ENCODE results near the gene CD200R1.

Gene CD200R1

GRCh38 chr3:112976953-112977352, 2.0 kb upstream of the CD200R1 start:
- TF ChIP-seq CTCF (IDR thresholded peaks at IDR 0.05; ENCODE audit: low read length, missing control alignments) = no peak
- no peak overlapping the region for H3K4me3 ChIP-seq (replicated peaks; ENCODE audit: low read depth, low read length)
- no peak for DNase-seq (ENCODE audit: low read depth)

GRCh38 chr3:112976001-112976400, 1.1 kb upstream of the CD200R1 start:
- no peak overlapping the region for H3K4me3 ChIP-seq (replicated peaks; ENCODE audit: low read depth, low read length)
- TF ChIP-seq CTCF (IDR thresholded peaks at IDR 0.05; ENCODE audit: low read length, missing control alignments) = no peak
- no peak for DNase-seq (ENCODE audit: low read depth)

GRCh38 chr3:112974178-112974517, 755 bp downstream of the CD200R1 start:
- TF ChIP-seq CTCF (IDR thresholded peaks at IDR 0.05; ENCODE audit: low read length, missing control alignments) = no peak
- DNase-seq (ENCODE audit: low read depth) = no peak
- H3K4me3 ChIP-seq (replicated peaks; ENCODE audit: low read depth, low read length) = no peak overlapping the region

GRCh38 chr3:112973325-112974177, 1.4 kb downstream of the CD200R1 start:
- no peak overlapping the region for H3K4me3 ChIP-seq (replicated peaks; ENCODE audit: low read depth, low read length)
- DNase-seq (ENCODE audit: low read depth) = no peak
- TF ChIP-seq CTCF (IDR thresholded peaks at IDR 0.05; ENCODE audit: low read length, missing control alignments) = no peak

GRCh38 chr3:112972158-112972557, 2.7 kb downstream of the CD200R1 start:
- no peak for TF ChIP-seq CTCF (IDR thresholded peaks at IDR 0.05; ENCODE audit: low read length, missing control alignments)
- no peak for DNase-seq (ENCODE audit: low read depth)
- no peak overlapping the region for H3K4me3 ChIP-seq (replicated peaks; ENCODE audit: low read depth, low read length)

GRCh38 chr3:112967828-112968227, 7.1 kb downstream of the CD200R1 start:
- no peak overlapping the region for H3K4me3 ChIP-seq (replicated peaks; ENCODE audit: low read depth, low read length)
- no peak for DNase-seq (ENCODE audit: low read depth)
- TF ChIP-seq CTCF (IDR thresholded peaks at IDR 0.05; ENCODE audit: low read length, missing control alignments) = no peak

GRCh38 chr3:112967425-112967824, 7.5 kb downstream of the CD200R1 start:
- no peak for DNase-seq (ENCODE audit: low read depth)
- no peak for TF ChIP-seq CTCF (IDR thresholded peaks at IDR 0.05; ENCODE audit: low read length, missing control alignments)
- H3K4me3 ChIP-seq (replicated peaks; ENCODE audit: low read depth, low read length) = no peak overlapping the region

All from fibroblast of pulmonary artery (primary cell).